Endothelial cell of umbilical vein (primary cell): ENCODE data around the gene FST. TPM values are rescaled to one million over a fixed set of nuclear protein-coding genes. Genes with fewer than 3 reads are reported as not detected.

Source experiments
- BruUV-seq: library from RNA; stranded (reverse); fragments of 400-500 nt; replicated peaks from 2 replicates; lab custom pipeline; 2021; lab: Mats Ljungman, UMichigan
- CTCF ChIA-PET: fragments of 300-600, 350-600 bp; sonication (Branson Sonifier 250); formaldehyde crosslinking; loops from one replicate; lab custom pipeline; 2021; ENCODE audit warnings: antibody characterized with exemption, inconsistent platforms; lab: Charles Lee
- POLR2A ChIA-PET: fragments of 300-600, 350-600 bp; sonication (Branson Sonifier 250); formaldehyde crosslinking; loops from one replicate; lab custom pipeline; 2021; ENCODE audit warnings: antibody characterized with exemption, inconsistent platforms; lab: Charles Lee
- DNase-seq: peaks from one replicate; pipeline ENCODE4 v3.0.0-alpha.2; 2011; ENCODE audit warnings: low read depth, low spot score
- FAIRE-seq: peaks from 2 replicates; lab custom pipeline; 2011; peaks lifted over from hg19 to GRCh38; lab: Jason Lieb, UNC
- H2AFZ ChIP-seq: 2 replicates; pipeline ENCODE4 v1.6.0; 2012; ENCODE audit warnings: low read depth, low read length, control low read depth, inconsistent platforms
- H3K27ac ChIP-seq: 2 replicates; pipeline ENCODE4 v1.5.1; 2011; ENCODE audit warnings: low read depth, mild to moderate bottlenecking, control low read depth, low read length, moderate library complexity; ENCODE audit not compliant: insufficient read depth
- H3K27me3 ChIP-seq, 2 experiments: 2 replicates each; pipeline versions ENCODE4 v1.6.0 to v1.6.1; 2011; ENCODE audit warnings: low read length in 2 of 2, mixed read lengths in 1 of 2; ENCODE audit not compliant: control insufficient read depth in 2 of 2, insufficient read depth in 2 of 2
- H3K36me3 ChIP-seq, 2 experiments: 2 replicates in 1 of 2; 3 replicates in 1 of 2; pipeline ENCODE4 v1.5.1; 2011; ENCODE audit warnings: low read length in 2 of 2, mild to moderate bottlenecking in 1 of 2, moderate library complexity in 1 of 2; ENCODE audit not compliant: control insufficient read depth in 2 of 2, insufficient read depth in 2 of 2; ENCODE audit errors: extremely low read depth in 1 of 2
- H3K4me1 ChIP-seq: 3 replicates; pipeline ENCODE4 v1.5.1; 2011; ENCODE audit warnings: mild to moderate bottlenecking, low read length; ENCODE audit not compliant: control insufficient read depth, insufficient read depth; ENCODE audit errors: extremely low read depth
- H3K4me2 ChIP-seq: 2 replicates; pipeline ENCODE4 v1.6.1; 2011; ENCODE audit warnings: low read length, control low read depth, mixed read lengths; ENCODE audit not compliant: insufficient read depth
- H3K4me3 ChIP-seq, 3 experiments: fragments of 200-600 bp in 1 of 3; sonication (generic), shearing (Covaris generic) in 1 of 3; replicated peaks in 1 of 3; 2 replicates each; pipeline ENCODE4 v1.5.1; 2011 to 2016; ENCODE audit warnings: control low read depth in 3 of 3, low read length in 3 of 3, mild to moderate bottlenecking in 2 of 3, inconsistent platforms in 1 of 3, low read depth in 1 of 3, moderate library complexity in 1 of 3; ENCODE audit not compliant: insufficient read depth in 1 of 3
- H3K79me2 ChIP-seq: 2 replicates; pipeline ENCODE4 v1.6.0; 2012; ENCODE audit warnings: low read length, inconsistent platforms; ENCODE audit not compliant: control insufficient read depth, insufficient read depth
- H3K9ac ChIP-seq: replicated peaks from 2 replicates; pipeline ENCODE3; 2011; ENCODE audit warnings: low read length, control low read depth; ENCODE audit not compliant: insufficient read depth; ENCODE audit errors: extremely low read depth
- H3K9me1 ChIP-seq: replicated peaks from 3 replicates; pipeline ENCODE4 v1.6.0; 2011; ENCODE audit warnings: mild to moderate bottlenecking, low read length; ENCODE audit not compliant: control insufficient read depth, insufficient read depth; ENCODE audit errors: extremely low read depth
- H3K9me3 ChIP-seq: replicated peaks from 2 replicates; pipeline ENCODE4 v1.5.1; 2012; ENCODE audit warnings: low read length, inconsistent platforms; ENCODE audit not compliant: control insufficient read depth, insufficient read depth
- H4K20me1 ChIP-seq: replicated peaks from 2 replicates; pipeline ENCODE3; 2011; ENCODE audit warnings: mild to moderate bottlenecking, low read length; ENCODE audit not compliant: control insufficient read depth, insufficient read depth; ENCODE audit errors: extremely low read depth
- EZH2 ChIP-seq: IDR thresholded peaks from 2 replicates; pipeline ENCODE4 v1.6.1; 2012; ENCODE audit warnings: borderline replicate concordance, low read depth, mild to moderate bottlenecking, moderate library complexity, low read length, inconsistent platforms; ENCODE audit not compliant: severe bottlenecking
- FOS ChIP-seq: IDR thresholded peaks from 2 replicates; pipeline ENCODE4 v1.6.1; 2011; ENCODE audit warnings: mild to moderate bottlenecking, low read length, moderate library complexity, borderline replicate concordance; ENCODE audit not compliant: insufficient read depth
- GATA2 ChIP-seq: IDR thresholded peaks from 2 replicates; pipeline ENCODE4 v1.7.0; 2011; ENCODE audit warnings: low read depth, mild to moderate bottlenecking, moderate library complexity, mixed read lengths, low read length; ENCODE audit not compliant: insufficient read length, insufficient read depth
- JUN ChIP-seq: IDR thresholded peaks from 2 replicates; pipeline ENCODE4 v1.6.1; 2011; ENCODE audit warnings: borderline replicate concordance, low read depth; ENCODE audit not compliant: insufficient read length, insufficient read depth
- MAX ChIP-seq: IDR thresholded peaks from 2 replicates; pipeline ENCODE4 v1.6.1; 2011; ENCODE audit not compliant: insufficient read depth, insufficient read length
- MYC ChIP-seq: IDR thresholded peaks from one replicate; pipeline ENCODE4 v1.6.1; 2011; ENCODE audit warnings: mild to moderate bottlenecking, low read depth, low read length
- POLR2A ChIP-seq: IDR thresholded peaks from 2 replicates; pipeline ENCODE4 v1.6.1; 2012; ENCODE audit warnings: low read depth, mild to moderate bottlenecking, control low read depth, low read length
- POLR2AphosphoS5 ChIP-seq: IDR thresholded peaks from 2 replicates; pipeline ENCODE4 v1.6.1; 2012; ENCODE audit warnings: low read depth, mild to moderate bottlenecking, control low read depth, low read length, moderate library complexity; ENCODE audit not compliant: insufficient read depth
- dilution Hi-C: fragments of 300-500 bp; cut with MboI; formaldehyde crosslinking; loops from one replicate; pipeline ENCODE4 v1.15.0; 2019; ENCODE audit warnings: low sequenced_read_pairs; ENCODE audit not compliant: extremely low pct_ligation_motif_present
- intact Hi-C: fragments of 100-400 bp; cut with micrococcal nuclease; formaldehyde crosslinking; loops from one replicate; pipeline ENCODE4 v1.10.0; 2022
- polyA plus RNA-seq, 4 experiments: library from polyadenylated mRNA; depleted of rRNA in 3 of 4; stranded (reverse) in 3 of 4; unstranded in 1 of 4; fragments of >200 nt; gene quantifications; 2 replicates each; pipeline versions ENCODE4 v1.2.1 to v1.2.3, GENCODE V29; 2011 to 2012; ENCODE audit warnings: missing spikeins in 1 of 4
- total RNA-seq: library from RNA; stranded (reverse); gene quantifications from 2 replicates; pipeline ENCODE4 v1.2.3, GENCODE V29; 2021
- TF ChIP-seq, protein P1 (sequence below), 2 donors: IDR thresholded peaks; 1 replicate in 1 of 2; 2 replicates in 1 of 2; pipeline ENCODE4 v1.5.1; 2011; ENCODE audit warnings: low read length in 2 of 2, mild to moderate bottlenecking in 2 of 2, moderate library complexity in 2 of 2, control low read depth in 1 of 2, inconsistent platforms in 1 of 2, low read depth in 1 of 2; ENCODE audit not compliant: insufficient read depth in 1 of 2; ENCODE audit errors: extremely low read depth in 1 of 2

The FST gene
- total and polyA plus RNA-seq, 2 donors (not counting 3 experiments of a cell fraction or from before 2014, with no cell fraction given): 20.8 to 46.0 TPM

GRCh38 chr5:53490747-53491146 is 10.3 kb downstream of the FST start:
- no peaks in the 10 kb centered on the region for H4K20me1 ChIP-seq
- H3K4me1 ChIP-seq: no peaks in the 10 kb centered on the region
- intact Hi-C loops: no loop called here
- no peak overlapping the region for H3K4me2 ChIP-seq
- no peaks in the 10 kb centered on the region for H3K79me2 ChIP-seq
- CTCF ChIA-PET: no interaction called here
- no peak overlapping the region for H3K9ac ChIP-seq
- H3K27ac ChIP-seq: no peak overlapping the region
- DNase-seq: peak; percentile 11
- no peaks in the 10 kb centered on the region for H3K9me3 ChIP-seq
- BruUV-seq: no TSS peak
- no peak overlapping the region for H3K4me3 ChIP-seq
- no peak for TF ChIP-seq MAX
- no peak for TF ChIP-seq MYC
- TF ChIP-seq, protein P1, sequence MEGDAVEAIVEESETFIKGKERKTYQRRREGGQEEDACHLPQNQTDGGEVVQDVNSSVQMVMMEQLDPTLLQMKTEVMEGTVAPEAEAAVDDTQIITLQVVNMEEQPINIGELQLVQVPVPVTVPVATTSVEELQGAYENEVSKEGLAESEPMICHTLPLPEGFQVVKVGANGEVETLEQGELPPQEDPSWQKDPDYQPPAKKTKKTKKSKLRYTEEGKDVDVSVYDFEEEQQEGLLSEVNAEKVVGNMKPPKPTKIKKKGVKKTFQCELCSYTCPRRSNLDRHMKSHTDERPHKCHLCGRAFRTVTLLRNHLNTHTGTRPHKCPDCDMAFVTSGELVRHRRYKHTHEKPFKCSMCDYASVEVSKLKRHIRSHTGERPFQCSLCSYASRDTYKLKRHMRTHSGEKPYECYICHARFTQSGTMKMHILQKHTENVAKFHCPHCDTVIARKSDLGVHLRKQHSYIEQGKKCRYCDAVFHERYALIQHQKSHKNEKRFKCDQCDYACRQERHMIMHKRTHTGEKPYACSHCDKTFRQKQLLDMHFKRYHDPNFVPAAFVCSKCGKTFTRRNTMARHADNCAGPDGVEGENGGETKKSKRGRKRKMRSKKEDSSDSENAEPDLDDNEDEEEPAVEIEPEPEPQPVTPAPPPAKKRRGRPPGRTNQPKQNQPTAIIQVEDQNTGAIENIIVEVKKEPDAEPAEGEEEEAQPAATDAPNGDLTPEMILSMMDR (IDR thresholded peaks at IDR 0.05; ENCODE audit: extremely low read depth in 1 of 2, insufficient read depth in 1 of 2, low read depth in 1 of 2, low read length in 2 of 2): no peak
- TF ChIP-seq EZH2: no peak
- no peak for TF ChIP-seq POLR2AphosphoS5
- no peak for TF ChIP-seq JUN
- TF ChIP-seq FOS: no peak
- no peak for TF ChIP-seq POLR2A
- TF ChIP-seq GATA2: no peak
- dilution Hi-C loops: no loop called here
- POLR2A ChIA-PET: no interaction called here
- peak overlapping the region; percentile 59 for H2AFZ ChIP-seq
- peaks cover 2 to 22% of the 10 kb centered on the region in 2 experiments for H3K27me3 ChIP-seq
- FAIRE-seq: no peak
- H3K36me3 ChIP-seq: no peaks in the 10 kb centered on the region
- no peaks in the 10 kb centered on the region for H3K9me1 ChIP-seq
